HG02588 (cell line): ENCODE measurements around the gene DGLUCY.
"Not testable (repeated sequence)": the region's sequence is repeated elsewhere in the genome, so short reads cannot be mapped to it uniquely, and the experiment has no call there.

Source experiments
- ATAC-seq: cut with Tn5 transposase; IDR thresholded peaks from one replicate; pipeline ENCODE4 v1.9.1; 2021; ENCODE audit warnings: mild to moderate bottlenecking, moderate library complexity; ENCODE audit not compliant: unreplicated experiment

DGLUCY gene

GRCh38 chr14:91138511-91139359 is 24.9 kb downstream of the DGLUCY start:
- ATAC-seq, result no peak

GRCh38 chr14:91139776-91140175 is 25.9 kb downstream of the DGLUCY start:
- no peak for ATAC-seq

GRCh38 chr14:91140672-91141071 is 26.8 kb downstream of the DGLUCY start:
- no peak for ATAC-seq

- peak; percentile 82 for ATAC-seq
Observed at GRCh38 chr14:91142214-91142668, 28.4 kb downstream of the DGLUCY start.

- no peak for ATAC-seq
Observed at GRCh38 chr14:91143862-91144261, 30.0 kb downstream of the DGLUCY start.

GRCh38 chr14:91144425-91145145 is 30.7 kb downstream of the DGLUCY start:
- no peak for ATAC-seq

GRCh38 chr14:91145391-91146160 is 31.7 kb downstream of the DGLUCY start:
- no peak for ATAC-seq

GRCh38 chr14:91146661-91147060 is 32.8 kb downstream of the DGLUCY start:
- ATAC-seq, result no peak

- ATAC-seq, result no peak
Observed at GRCh38 chr14:91149462-91149861, 35.6 kb downstream of the DGLUCY start.

GRCh38 chr14:91152499-91152898 is 38.6 kb downstream of the DGLUCY start:
- no peak for ATAC-seq

- ATAC-seq, result no peak
Observed at GRCh38 chr14:91153360-91153759, 39.5 kb downstream of the DGLUCY start.

GRCh38 chr14:91154851-91155625 is 41.2 kb downstream of the DGLUCY start:
- ATAC-seq, result no peak

- ATAC-seq, result no peak
Observed at GRCh38 chr14:91155626-91156089, 41.8 kb downstream of the DGLUCY start.

GRCh38 chr14:91156142-91156666 is 42.3 kb downstream of the DGLUCY start:
- not testable (repeated sequence) for ATAC-seq

- ATAC-seq, result not testable (repeated sequence)
Observed at GRCh38 chr14:91156877-91157276, 43.0 kb downstream of the DGLUCY start.

GRCh38 chr14:91158091-91158790 is 44.4 kb downstream of the DGLUCY start:
- ATAC-seq, result no peak

GRCh38 chr14:91159182-91159581 is 45.3 kb downstream of the DGLUCY start:
- no peak for ATAC-seq

- no peak for ATAC-seq
Observed at GRCh38 chr14:91159906-91160305, 46.0 kb downstream of the DGLUCY start.

GRCh38 chr14:91163316-91163715 is 49.4 kb downstream of the DGLUCY start:
- no peak for ATAC-seq

GRCh38 chr14:91164676-91165075 is 50.8 kb downstream of the DGLUCY start:
- ATAC-seq, result no peak
